Activated T-helper 1 cell treated with Interleukin-2 at 50 U/mL for 16 hours (primary cell): ENCODE results near the gene DIP2B.
A peak's percentile ranks its signal among the peaks of the same experiment; 100 is the strongest.

Experiments
- DNase-seq: peaks from one replicate; pipeline ENCODE4 v3.0.0-alpha.2; 2020; ENCODE audit warnings: low read depth

DIP2B gene

GRCh38 chr12:50574601-50575348, 70.0 kb downstream of the DIP2B start:
- DNase-seq = no peak

- DNase-seq = no peak
Measured at GRCh38 chr12:50579757-50580267, 75.0 kb downstream of the DIP2B start.

GRCh38 chr12:50580436-50580835, 75.7 kb downstream of the DIP2B start:
- no peak for DNase-seq

GRCh38 chr12:50581226-50582184, 76.7 kb downstream of the DIP2B start:
- DNase-seq = no peak

- DNase-seq = no peak
Measured at GRCh38 chr12:50584135-50584534, 79.3 kb downstream of the DIP2B start.

- no peak for DNase-seq
Measured at GRCh38 chr12:50589650-50590435, 85.1 kb downstream of the DIP2B start.

- no peak for DNase-seq
Measured at GRCh38 chr12:50590869-50591268, 86.1 kb downstream of the DIP2B start.

- DNase-seq = no peak
Measured at GRCh38 chr12:50595667-50596066, 90.9 kb downstream of the DIP2B start.

- DNase-seq = peak; percentile 11
Measured at GRCh38 chr12:50597200-50598195, 92.7 kb downstream of the DIP2B start.

GRCh38 chr12:50598321-50598862, 93.6 kb downstream of the DIP2B start:
- no peak for DNase-seq

- DNase-seq = no peak
Measured at GRCh38 chr12:50599366-50600095, 94.7 kb downstream of the DIP2B start.

GRCh38 chr12:50600364-50600763, 95.6 kb downstream of the DIP2B start:
- no peak for DNase-seq

GRCh38 chr12:50603817-50604639, 99.2 kb downstream of the DIP2B start:
- DNase-seq = no peak

GRCh38 chr12:50604640-50604920, 99.8 kb downstream of the DIP2B start:
- no peak for DNase-seq

GRCh38 chr12:50606675-50607375, 102.0 kb downstream of the DIP2B start:
- no peak for DNase-seq

GRCh38 chr12:50609292-50609874, 104.6 kb downstream of the DIP2B start:
- no peak for DNase-seq

- no peak for DNase-seq
Measured at GRCh38 chr12:50610171-50610570, 105.4 kb downstream of the DIP2B start.
